ENCODE measurements around the gene SENP1.

The SENP1 gene

GRCh38 chr12:48067250-48067938 is 38.5 kb downstream of the SENP1 start:
- no peak for DNase-seq (ENCODE audit: low read depth)

DNA sequence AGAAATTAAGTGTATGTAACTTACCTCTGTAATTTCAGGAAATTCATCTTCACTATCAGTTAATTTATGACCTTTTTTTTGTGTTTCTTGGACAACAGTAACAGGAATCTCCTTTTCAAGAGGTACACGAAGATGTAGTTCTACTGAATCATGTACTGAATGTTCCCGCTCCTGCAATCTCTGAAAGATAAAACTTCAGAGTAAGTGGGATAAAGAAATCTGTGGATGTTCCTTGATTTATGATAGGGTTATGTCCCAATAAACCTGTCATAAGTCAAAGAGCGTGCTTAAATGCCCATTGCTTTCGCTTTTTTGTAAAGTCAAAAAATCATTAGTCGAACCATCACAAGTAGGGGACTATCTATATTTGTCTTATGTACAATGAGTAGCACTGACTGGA is 40.8 kb downstream of the SENP1 start:
- DNase-seq (ENCODE audit: low read depth) = no peak

DNA sequence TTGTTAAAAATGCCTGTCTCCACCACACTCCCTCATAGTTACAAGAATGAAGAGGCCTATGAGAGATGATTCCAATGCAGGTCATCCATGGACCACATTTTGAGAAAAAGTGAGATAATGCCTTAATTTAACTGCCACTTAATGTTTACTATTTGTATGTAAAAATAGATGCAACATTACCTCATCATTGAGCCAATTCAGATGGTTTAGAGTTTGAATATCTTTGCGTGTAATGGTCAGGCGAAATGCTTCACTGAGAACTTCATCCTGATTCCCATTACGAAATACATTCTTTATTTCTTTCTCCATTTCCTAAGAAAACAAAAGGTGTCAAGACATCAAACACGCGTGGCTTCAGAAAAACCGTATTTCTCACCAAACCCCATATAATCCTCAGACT is 42.3 kb downstream of the SENP1 start:
- no peak for DNase-seq (ENCODE audit: low read depth)

DNA sequence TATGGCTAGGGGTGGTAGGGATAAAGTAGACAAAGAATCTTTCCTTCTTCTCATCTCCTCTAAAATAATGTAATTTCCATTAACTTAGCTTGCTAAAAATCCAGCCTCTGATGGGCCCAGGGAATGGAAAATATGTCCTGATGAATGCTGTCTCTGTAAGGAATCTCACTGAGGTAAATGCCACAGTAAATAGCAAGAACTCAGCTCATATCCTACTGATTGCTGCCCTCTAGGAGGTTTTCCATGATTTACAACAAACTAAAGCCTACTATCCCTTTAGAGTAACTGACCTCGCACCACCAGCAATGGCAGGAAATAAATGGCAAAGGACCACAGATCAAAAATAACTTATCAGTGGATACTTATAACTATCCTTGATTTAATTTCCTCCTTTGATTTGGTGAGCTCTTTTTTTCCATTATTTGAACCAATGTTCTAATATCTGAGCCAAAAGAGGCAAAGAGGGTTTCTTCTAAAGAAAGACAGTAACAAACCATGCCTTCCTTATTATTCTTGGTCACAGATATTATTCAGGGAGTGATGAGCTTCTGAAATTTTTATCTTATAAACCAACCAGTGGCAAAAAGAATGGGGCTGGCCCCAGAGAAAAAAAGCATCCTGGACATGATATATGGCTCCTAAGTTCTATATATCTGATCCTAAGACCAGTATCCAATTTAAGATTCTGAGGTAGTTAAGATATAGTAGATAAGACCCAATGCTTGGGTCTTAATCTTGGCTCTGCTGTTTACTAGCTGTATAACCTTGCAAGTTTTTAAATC is 43.8 kb downstream of the SENP1 start:
- no peak for DNase-seq (ENCODE audit: low read depth)

DNA sequence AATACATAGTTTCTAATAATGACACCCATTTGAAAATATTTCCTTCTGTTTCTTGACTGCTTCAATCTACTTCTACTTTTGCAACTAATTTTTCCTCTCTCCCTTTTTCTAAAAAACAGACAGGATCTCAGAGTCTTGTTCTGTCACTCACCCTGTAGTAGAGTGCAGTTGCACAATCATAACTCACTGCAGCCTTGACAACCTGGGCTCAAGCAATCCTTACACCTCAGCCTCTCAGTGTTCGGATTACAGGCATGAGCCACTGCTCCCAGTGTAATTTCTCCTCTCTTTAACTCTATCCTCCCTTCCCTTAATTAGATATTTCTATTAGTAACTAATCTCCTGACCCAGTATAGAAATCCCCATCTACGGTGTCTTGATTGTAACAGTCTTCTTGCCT is 45.4 kb downstream of the SENP1 start:
- DNase-seq (ENCODE audit: low read depth) = no peak

GRCh38 chr12:48058771-48059170 is 47.1 kb downstream of the SENP1 start:
- DNase-seq (ENCODE audit: low read depth) = no peak

DNA sequence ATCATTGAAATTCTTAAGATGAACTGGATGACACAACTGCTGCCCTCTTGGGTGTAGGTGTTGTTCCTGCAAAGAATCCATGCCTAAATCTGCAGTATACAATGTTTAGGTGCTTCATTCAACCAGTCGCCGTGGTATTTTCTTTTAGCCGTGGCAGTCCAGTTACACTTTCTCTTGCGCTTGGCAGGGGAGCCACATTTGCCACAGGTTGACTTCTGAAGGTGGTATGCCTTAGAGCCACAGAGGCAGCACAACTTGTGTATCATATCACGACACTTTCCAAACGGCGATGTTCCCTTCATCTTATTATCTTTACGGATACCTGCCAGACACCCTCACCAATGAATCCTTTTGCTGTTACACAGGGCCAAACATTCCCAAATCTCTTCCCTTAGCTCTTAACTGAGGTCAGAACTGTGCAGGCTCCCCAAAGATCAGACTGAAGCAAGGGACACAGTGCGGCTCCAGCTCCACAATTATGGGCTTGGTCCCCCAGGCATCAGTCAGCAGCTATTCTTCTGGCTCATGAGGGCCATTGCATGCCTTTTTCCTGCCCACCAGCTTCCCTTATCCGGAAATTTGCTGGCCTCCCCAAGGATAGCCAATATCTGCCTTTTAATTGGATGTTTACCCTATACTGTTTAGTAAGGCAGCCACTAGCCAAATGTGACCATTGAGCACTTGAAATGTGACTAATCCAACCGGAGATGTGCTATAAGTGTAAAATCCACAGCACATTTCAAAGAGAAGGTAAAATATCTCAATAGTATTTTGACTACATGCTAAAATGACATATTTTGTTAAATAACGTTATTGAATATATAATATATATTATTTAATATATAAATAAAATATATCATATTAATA is 50.7 kb downstream of the SENP1 start:
- no peak for DNase-seq (ENCODE audit: low read depth)

DNA sequence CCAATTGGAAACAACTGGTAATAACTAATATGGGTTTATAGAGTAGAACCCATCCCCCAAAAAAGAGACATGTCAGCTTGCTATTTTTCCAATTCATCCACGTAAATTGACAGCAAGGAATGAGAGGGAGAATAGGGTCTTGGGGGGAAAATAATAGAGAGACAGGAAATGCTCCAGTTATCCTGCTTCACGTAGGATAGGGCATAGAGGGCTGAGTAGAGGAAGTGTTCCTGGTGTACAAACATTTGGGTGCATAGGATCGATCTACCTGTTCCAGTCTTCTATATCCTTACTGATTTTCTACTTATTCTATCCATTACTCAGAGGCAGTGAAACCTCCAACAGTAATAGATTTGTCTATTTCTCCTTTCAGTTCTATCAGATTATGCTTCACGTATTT is 52.0 kb downstream of the SENP1 start:
- DNase-seq (ENCODE audit: low read depth) = no peak

DNA sequence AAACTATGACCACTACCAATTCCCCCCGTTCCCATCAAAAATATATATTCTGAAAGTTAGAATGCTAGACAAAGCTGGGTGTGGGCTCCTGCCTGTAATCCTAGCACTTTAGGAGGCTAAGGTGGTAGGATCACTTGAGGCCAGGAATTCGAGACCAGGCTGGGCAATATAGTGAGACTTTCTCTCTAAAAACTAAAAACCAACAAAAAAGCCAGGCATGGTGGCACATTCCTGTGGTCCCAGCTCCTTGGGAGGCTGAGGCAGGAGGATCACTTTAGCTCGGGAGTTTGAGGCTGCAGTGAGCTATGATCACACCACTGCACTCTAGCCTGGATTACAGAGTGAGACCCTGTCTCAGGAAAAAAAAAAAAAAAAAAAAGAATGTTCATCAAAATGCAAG is 52.8 kb downstream of the SENP1 start:
- no peak for DNase-seq (ENCODE audit: low read depth)

GRCh38 chr12:48051681-48052080 is 54.2 kb downstream of the SENP1 start:
- no peak for DNase-seq (ENCODE audit: low read depth)

DNA sequence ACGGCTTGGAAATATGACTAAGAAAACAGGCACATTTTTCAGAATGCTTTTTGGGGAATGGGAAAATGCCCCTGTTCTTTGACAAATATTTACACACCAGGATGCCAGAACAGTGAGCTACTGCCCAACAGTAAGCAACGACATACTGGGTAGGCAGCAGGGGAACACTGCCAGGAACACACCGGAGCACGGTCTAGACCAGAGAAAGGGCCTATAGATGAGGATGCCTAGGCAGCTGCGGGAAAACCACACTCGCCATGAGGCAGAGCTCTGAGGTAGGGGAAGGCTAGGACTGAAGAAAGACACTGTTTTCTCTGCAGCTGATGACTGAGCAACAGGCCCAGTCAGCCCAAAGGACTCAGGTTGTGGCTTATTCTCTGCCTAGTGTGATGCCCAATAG is 55.7 kb downstream of the SENP1 start:
- DNase-seq (ENCODE audit: low read depth) = no peak

DNA sequence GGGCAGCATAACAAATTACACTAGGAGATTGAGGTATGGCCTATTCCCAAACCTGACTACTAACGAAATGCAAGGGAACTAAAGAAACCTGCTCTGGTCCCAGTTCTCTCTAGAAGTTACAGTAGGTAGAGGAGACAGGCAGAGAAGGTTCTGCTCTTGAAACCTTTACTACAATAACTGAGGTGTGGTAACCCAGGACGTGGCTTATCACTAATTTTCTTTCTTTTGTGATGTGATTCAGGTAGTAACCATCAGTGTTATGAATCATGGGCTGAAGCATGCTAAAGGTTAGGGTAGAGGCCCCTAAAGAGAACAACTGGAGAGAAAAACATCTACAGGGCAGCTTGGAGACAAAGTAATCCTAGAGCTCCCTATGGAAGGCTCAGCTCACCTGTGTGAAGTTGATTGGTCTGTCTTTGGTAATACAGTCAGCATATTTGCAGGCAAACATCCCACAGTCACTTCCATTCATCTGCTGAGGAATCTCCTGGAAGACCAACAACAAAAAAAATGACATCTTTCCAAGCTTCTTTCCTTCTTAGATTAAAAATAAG is 59.8 kb downstream of the SENP1 start:
- no peak for DNase-seq (ENCODE audit: low read depth)

DNA sequence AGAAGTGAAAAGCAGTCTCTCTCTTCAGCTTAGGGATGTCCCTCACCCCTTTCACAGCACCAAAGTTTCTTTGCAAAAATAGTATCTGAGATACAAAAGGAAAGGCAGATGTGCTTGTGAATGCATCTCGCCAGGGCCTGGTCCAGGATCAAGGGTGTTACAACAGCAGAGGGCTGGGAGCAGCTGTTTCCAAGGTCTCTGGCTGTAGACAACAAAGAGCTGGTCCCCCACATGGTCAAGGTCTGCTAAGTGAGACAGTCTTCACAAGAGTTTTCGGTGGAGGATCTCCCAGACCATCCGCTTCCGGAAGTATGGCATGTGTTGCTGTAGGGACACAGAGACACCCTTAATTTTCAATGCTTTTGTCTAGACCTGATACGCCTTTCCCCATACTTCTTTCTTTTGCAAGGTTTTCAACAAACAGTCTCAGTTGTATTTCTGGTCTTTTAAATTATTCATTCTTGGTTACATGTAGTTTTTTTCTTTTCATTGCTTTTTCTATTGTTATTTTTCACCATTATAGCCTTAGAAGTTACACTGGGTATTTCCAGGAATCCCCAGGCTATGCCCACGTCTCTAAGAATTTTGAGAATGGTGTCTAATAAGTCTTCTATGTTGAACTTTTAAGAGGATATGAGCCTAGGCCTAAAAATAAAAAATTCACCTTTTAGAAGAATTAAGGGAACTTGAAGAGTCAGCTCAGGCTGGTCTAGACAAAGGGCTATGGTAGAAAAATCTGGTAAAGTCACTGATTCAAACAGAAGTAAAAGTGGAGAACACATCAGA is 60.6 kb downstream of the SENP1 start:
- DNase-seq (ENCODE audit: low read depth) = no peak

GRCh38 chr12:48044396-48044795 is 61.5 kb downstream of the SENP1 start:
- DNase-seq (ENCODE audit: low read depth) = no peak

DNA sequence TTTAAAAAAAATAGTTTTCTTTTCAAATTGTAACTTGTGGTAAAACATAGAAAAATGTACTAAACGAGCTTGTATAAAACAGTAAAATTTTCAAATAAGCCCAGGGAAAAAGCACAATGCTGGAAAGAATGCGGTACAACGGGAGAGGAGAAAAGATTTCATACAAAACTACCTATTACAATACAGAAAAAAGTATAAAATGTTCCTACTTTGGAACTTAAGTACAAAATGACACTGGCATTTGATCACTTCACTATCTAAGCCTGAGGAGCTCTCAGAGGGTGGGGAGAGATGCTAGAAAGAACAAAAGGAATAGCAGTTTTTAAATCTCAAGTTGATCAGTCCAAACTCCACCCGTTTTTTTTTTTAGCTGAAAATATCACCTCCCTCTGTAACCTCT is 62.1 kb downstream of the SENP1 start:
- no peak for DNase-seq (ENCODE audit: low read depth)

DNA sequence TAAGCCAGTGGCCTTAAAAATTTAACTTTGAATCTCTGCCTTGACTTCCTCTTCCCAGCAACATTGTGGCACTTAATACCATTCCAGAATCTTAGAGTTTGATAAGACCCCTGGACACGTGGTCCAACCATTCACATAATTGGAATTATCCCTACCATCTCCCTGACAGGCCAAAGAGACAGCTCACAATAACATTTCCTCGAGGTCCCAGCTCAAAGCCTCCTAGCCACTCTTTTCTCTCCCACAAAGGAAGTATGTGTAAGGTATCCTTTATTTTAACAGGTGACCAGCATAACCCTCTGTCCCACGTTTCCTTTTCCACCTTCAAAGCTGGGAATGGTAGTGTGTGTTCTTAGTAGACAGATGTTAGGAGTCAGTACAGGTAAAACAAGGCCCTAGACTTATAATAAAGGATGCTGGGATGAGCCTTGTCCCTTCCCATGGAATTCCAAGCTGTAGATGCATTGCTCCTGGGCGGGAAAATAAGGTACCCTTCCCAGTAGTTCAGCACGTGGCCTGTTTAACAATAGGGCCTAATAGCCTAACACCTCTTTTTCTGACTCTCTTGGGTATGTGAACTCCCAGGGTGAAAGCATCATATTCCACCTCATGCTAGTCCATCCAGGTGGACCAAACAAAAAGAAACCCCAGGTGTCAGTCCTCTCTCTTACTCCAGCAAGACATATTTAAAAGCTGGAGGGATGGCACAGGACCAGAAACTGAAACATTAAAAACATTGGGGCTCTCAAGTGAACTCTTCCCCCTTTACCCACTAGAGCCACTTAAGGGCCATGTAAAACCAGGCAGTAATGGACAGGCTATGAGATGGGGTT is 64.1 kb downstream of the SENP1 start:
- no peak for DNase-seq (ENCODE audit: low read depth)

GRCh38 chr12:48040354-48040753 is 65.5 kb downstream of the SENP1 start:
- DNase-seq (ENCODE audit: low read depth) = no peak

- DNase-seq (ENCODE audit: low read depth) = no peak
Measured at GRCh38 chr12:48039151-48039550, 66.7 kb downstream of the SENP1 start.

- no peak for DNase-seq (ENCODE audit: low read depth)
Measured at GRCh38 chr12:48038085-48038484, 67.8 kb downstream of the SENP1 start.

- DNase-seq (ENCODE audit: low read depth) = no peak
Measured at GRCh38 chr12:48037267-48037915, 68.5 kb downstream of the SENP1 start.

Data from stimulated activated CD8-positive, alpha-beta memory T cell treated with anti-CD3 and anti-CD28 coated beads, Interleukin-12 subunit alpha, Interleukin-12 subunit beta, amount 100 ng/mL, for 1 hour (primary cell).